ENCODE measurements around the gene STRC. TPM values are rescaled to one million over a fixed set of nuclear protein-coding genes. Genes with fewer than 3 reads are reported as not detected.
"Not testable (repeated sequence)": the region's sequence is repeated elsewhere in the genome, so short reads cannot be mapped to it uniquely, and the experiment has no call there.

Gene STRC
- total RNA-seq, 3 donors from 2014 or later: 1.1 to 1.4 (median 1.4) TPM

DNA sequence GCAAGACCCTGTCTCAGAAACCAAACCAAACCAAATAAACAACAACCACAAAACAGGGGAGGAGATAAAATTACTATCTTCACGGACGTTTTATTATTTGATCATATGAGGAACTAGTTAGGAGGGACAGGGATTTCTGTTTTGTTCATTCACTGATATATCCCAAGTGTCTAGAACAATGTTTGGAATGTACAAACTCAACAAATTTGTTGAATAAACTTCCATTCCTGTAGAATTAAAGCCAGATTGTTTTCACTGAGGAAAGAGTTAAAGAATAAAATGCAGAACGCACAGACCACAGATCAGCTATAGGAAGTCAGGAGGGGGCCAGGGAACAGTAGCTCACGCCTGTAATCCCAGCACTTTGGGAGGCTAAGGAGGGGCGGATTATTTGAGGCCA lies 6.5 kb upstream of the STRC start:
- intact Hi-C loops (cut with DNase I, micrococcal nuclease): no loop called here
- DNase-seq: no peak
- TF ChIP-seq, protein P1, sequence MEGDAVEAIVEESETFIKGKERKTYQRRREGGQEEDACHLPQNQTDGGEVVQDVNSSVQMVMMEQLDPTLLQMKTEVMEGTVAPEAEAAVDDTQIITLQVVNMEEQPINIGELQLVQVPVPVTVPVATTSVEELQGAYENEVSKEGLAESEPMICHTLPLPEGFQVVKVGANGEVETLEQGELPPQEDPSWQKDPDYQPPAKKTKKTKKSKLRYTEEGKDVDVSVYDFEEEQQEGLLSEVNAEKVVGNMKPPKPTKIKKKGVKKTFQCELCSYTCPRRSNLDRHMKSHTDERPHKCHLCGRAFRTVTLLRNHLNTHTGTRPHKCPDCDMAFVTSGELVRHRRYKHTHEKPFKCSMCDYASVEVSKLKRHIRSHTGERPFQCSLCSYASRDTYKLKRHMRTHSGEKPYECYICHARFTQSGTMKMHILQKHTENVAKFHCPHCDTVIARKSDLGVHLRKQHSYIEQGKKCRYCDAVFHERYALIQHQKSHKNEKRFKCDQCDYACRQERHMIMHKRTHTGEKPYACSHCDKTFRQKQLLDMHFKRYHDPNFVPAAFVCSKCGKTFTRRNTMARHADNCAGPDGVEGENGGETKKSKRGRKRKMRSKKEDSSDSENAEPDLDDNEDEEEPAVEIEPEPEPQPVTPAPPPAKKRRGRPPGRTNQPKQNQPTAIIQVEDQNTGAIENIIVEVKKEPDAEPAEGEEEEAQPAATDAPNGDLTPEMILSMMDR (IDR thresholded peaks at IDR 0.05): no peak
- H3K4me3 ChIP-seq: no peak overlapping the region
- no peak for ATAC-seq
- no peaks in the 10 kb centered on the region for H3K4me1 ChIP-seq (ENCODE audit: low read depth)
- H3K9me3 ChIP-seq: no peaks in the 10 kb centered on the region
- no peaks in the 10 kb centered on the region for H3K36me3 ChIP-seq (ENCODE audit: low read depth)

DNA sequence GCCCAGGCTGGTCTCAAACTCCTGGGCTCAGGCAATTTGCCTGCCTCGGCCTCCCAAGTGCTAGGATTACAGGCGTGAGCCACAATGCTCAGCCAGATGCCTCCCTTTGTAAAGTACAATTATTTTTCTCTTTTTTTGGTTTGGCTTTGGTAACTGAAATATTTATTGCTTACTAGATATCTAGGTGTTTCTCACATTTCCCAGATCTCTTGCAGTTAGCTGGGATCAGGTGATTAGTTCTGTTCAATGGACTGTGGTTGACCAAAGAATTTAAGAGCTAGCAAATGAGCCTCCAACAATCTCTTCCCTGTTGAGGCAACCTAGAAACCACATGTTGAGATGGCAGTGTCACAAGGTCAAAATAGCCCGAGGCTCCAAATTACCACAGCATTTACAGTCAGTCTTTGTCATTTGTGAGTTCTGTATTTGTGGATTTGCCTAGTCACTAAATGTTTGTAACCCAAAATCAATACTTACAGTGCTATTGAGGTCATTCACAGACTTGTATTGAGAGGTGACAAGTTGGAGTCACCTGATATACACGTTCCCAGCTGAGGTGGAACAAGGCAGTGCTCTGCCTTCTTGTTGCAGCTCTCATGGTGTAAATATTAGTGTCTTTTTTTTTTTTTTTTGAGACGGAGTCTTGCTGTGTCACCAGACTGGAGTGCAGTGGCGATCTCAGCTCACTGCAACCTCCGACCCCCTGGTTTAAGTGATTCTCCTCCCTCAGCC lies 3.6 kb upstream of the STRC start:
- DNase-seq; intact Hi-C loops (cut with DNase I, micrococcal nuclease); H3K4me1 ChIP-seq (ENCODE audit: low read depth); ATAC-seq; H3K9me3 ChIP-seq; H3K36me3 ChIP-seq (ENCODE audit: low read depth); H3K4me3 ChIP-seq: not testable (repeated sequence)

DNA sequence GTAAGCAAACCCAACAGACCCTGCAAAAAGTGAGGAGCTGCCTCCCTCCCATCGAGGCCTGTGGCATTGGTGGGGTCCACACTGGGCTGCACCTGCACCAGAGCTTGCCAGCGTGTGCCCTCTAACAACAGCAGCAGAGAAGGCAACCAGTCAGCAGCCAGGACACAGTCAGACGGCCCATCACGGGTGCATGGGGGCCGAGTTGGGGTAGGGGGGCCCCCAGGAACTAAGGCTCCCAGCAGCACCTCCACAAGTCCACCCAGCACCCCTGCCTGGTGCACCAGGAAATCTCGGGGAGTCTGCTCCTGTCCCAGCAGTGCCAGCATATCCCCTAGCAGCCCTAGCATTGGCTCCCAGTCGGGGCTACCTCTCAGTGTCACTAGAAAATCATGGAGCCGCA lies 850 bp downstream of the STRC start:
- H3K4me1 ChIP-seq (ENCODE audit: low read depth); H3K36me3 ChIP-seq (ENCODE audit: low read depth); DNase-seq; H3K9me3 ChIP-seq; H3K4me3 ChIP-seq; ATAC-seq; intact Hi-C loops (cut with DNase I, micrococcal nuclease): not testable (repeated sequence)

DNA sequence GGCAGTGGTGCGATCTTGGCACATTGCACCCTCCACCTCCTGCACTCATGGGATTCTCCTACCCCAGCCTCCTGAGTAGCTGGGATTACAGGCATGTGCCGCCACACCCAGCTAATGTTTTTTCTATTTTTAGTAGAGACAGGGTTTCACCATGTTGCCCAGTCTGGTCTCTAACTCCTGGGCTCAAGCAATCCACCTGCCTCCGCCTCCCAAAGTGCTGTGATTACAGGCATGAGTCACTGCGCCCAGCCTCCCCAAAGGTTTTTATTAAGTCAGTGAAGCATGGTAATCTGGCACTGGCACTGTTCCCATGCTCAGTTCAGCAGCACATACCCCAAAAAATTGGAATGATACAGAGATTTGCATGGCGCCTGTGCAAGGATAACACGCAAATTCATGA lies 16.4 kb downstream of the STRC start:
- intact Hi-C loops (cut with DNase I, micrococcal nuclease); H3K9me3 ChIP-seq; H3K36me3 ChIP-seq (ENCODE audit: low read depth); H3K4me1 ChIP-seq (ENCODE audit: low read depth); H3K4me3 ChIP-seq: not testable (repeated sequence)
- peak; percentile 66 for ATAC-seq
- DNase-seq: peak in 2 of 3 donors; percentile 36 to 46

DNA sequence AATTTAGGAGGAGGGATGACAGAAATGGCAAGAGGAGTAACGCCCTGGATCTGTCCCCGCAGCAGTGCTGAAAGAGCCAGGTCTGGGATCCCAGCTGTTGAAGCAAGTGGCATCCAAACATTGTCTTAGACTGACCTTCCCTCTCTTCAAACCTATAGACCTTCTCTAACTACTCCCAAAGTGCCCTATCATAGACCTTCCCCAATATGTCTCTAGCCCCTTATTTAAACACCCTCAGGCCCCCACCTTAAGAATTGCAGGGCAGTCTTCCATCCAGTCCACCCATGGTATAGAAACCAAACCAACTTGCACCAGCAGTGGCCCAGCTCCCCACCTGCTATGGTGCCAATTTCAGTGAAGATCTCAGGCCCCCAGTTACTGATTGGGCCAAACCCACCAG lies 18.4 kb downstream of the STRC start:
- intact Hi-C loops (cut with DNase I, micrococcal nuclease); H3K9me3 ChIP-seq: not testable (repeated sequence)

DNA sequence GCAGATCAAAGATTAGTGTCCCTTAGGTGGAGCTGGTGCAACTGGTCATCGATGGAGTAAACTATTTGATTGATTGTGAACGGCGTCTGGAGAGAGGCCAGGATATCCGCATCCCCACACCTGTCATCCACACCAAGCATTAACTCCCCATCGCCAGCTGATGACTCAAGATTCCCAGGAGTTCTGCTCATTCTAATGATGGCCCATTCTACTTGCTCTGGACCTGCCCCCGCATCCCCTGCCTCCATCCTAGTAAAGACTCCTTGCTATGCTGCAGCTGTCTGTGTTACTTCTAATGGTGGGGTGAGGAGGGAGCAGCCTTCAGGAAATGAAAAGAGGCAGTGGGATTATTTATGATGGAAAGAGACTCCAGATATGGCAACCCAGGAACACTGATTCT lies 19.5 kb downstream of the STRC start:
- intact Hi-C loops (cut with DNase I, micrococcal nuclease): not testable (repeated sequence)

More for the DNA sequence above, 18.4 kb downstream of the STRC start:
- H3K4me1 ChIP-seq (ENCODE audit: low read depth); H3K36me3 ChIP-seq (ENCODE audit: low read depth); DNase-seq; ATAC-seq; H3K4me3 ChIP-seq: not testable (repeated sequence)

DNA sequence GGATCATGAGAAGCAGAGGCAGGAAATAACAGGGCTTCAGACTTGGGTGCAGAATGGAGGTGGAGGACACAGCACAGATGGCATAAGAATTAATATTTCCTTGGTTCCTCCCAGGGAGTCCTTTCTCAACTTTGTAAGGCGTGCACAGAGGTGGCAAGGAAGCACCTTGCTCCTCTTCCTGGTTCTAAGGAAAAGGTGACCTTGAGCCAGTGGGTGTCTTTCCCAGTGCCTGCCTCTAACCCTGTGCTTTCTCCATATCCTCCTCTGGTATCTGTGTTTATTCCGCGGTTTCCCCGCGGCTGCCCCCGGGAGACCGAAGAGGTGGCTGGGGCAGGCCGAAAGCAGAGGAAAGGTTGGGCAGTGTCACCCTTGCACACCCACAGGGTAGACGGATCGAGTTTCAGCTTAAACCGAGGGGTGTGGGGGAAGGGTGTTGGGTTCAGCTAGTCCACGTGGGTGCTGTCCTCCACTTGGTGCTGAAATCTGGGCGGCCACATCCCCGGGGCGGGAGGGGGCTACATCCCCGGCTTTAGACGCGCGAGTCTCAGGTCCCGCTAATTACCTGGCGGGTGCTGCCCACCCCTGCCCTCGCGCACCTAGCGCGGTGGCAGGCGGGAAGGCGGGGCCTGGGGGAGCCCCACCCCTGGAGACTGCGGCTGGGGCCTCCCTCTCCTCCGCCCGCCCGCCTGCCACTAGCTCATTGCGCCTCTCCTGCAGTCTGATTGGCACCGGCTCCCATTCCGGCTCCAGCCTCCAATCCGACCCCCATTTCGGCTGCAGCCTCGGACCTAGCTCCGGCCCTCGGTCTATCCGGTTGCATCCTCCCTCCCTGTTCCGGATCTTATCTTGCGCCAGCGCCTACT lies 25.0 kb downstream of the STRC start, which contains the start of gene CKMT1B:
CKMT1B (plus strand) TSS at position 700 of the 863 bp plus-strand sequence. CDS start 192 bp downstream, outside the sequence.
- H3K4me1 ChIP-seq (ENCODE audit: low read depth); H3K36me3 ChIP-seq (ENCODE audit: low read depth); DNase-seq; H3K9me3 ChIP-seq; H3K4me3 ChIP-seq; intact Hi-C loops (cut with DNase I, micrococcal nuclease): not testable (repeated sequence)
- ATAC-seq: peak; percentile 82

More for the DNA sequence above, 19.5 kb downstream of the STRC start:
- H3K36me3 ChIP-seq (ENCODE audit: low read depth); H3K9me3 ChIP-seq; DNase-seq; H3K4me3 ChIP-seq; ATAC-seq; H3K4me1 ChIP-seq (ENCODE audit: low read depth): not testable (repeated sequence)

DNA sequence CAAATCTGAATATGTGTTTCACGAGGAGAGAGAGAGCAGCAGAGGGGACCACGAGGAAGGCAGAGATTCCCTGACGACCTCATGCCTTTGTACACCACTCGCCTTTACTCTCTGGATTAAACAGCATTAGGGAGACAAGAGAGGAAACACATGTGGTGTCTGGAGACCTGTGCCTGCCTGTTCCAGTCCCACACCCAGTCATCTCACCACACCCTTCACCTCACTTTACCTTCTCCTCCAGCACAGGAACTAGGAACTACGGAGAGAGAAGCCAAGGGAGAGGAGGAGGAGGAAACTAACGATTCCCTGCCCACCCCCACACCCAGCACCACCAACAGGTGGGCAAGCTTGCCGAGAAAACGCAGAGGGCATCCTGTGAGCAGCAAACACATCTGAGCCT lies 25.8 kb downstream of the STRC start:
- intact Hi-C loops (cut with DNase I, micrococcal nuclease); H3K36me3 ChIP-seq (ENCODE audit: low read depth); H3K4me1 ChIP-seq (ENCODE audit: low read depth); H3K9me3 ChIP-seq; H3K4me3 ChIP-seq: not testable (repeated sequence)
- DNase-seq: peak in 1 of 3 donors; percentile 25
- ATAC-seq: peak; percentile 76

DNA sequence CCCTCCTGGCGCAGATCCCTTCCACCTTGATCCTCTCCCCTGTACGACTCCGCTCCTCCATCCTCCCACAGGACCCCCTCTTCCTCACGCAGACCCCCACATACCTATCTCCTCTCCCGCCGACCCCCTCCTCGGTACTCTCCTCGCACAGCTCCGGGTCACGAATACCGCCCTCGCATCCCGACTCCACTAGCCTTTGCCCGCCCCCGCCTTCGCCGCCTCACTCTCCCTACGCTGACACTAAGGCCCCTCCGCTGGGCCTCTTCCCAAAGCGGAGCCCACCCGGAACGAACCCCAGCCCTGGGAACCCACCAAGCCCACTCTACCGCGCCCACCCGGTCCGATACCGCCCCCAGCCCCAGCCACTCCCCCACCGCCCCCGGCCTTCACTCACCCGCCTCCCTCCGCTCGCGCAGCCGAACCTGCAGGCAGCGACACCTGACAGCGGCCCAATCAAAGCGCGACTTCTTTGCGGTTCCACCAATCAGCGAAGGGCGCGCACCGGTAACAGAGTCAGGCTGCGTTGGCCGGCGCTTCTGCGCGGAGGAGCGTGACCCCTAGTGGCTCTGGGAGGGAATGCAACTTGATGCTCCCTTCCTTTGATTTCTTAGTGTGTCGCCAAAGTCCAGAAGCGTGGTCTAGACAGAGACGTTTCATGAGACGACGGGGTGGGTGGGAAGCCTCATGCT lies 28.7 kb downstream of the STRC start, which contains the start of gene PPIP5K1:
PPIP5K1 (minus strand) TSS at position 431 of the 689 bp plus-strand sequence. CDS start 5,704 bp downstream, outside the sequence.
- DNase-seq; H3K4me1 ChIP-seq (ENCODE audit: low read depth); H3K36me3 ChIP-seq (ENCODE audit: low read depth); H3K9me3 ChIP-seq; H3K4me3 ChIP-seq; intact Hi-C loops (cut with DNase I, micrococcal nuclease): not testable (repeated sequence)
- peak; percentile 88 for ATAC-seq

DNA sequence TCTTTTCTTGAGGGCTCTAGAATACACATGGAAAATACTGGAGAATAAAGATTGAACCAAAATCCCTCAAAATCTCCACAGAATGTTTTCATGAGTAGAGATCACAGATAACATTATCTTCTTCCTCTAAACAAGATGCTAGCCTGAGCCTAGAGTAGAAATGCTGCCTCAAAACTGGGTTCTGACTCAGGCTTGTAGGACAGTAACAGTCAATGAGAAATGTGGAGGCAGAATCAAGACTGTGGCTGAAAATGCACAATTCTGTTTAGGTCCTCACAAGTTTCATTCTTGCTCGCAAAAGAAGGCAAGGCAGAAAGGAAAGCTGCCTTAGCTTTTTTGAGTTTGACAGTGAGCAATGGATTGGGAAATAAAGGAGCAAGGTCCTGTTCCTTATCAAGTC lies 44.0 kb downstream of the STRC start:
- H3K9me3 ChIP-seq; H3K4me1 ChIP-seq (ENCODE audit: low read depth); H3K4me3 ChIP-seq; intact Hi-C loops (cut with DNase I, micrococcal nuclease); H3K36me3 ChIP-seq (ENCODE audit: low read depth); DNase-seq; ATAC-seq: not testable (repeated sequence)

DNA sequence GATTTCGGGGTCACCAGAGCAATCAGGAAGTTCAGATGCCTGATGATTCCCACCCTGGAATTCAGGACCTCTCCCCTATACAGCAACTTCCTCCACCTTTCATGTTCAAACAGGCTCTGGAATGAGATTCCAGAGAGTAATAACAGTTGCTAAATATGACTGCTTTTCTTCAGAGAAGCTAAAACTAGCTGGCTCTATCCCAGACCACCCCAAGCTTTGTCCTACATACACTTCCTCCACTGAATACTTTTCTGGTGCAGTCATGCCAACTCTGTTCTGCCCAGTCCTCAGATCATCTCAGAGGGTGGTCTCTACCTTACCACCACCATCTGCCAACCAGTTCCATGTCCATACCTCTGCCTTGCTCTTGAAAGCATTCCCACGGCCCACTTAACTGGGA lies 52.0 kb downstream of the STRC start:
- H3K4me3 ChIP-seq; H3K9me3 ChIP-seq; H3K36me3 ChIP-seq (ENCODE audit: low read depth); ATAC-seq; DNase-seq; intact Hi-C loops (cut with DNase I, micrococcal nuclease); H3K4me1 ChIP-seq (ENCODE audit: low read depth): not testable (repeated sequence)

DNA sequence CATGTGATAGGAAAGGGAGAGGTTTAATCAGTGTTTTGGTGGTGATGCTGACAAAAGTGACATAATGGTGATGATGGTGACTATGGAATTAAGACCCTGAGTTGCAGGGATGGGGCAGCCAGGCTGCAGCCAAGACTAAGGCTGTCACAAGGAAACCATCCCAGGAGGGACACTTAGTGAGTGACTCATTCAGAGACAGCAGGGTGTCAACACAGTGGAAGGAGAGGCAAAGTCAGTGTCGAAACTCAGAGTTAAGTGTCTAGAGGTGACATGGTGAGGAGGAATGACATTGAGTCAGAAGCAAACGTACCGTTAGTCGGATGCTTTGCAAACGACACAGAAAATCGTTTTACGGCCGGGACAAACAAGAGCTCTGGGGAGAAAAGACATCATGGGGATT lies 54.8 kb downstream of the STRC start:
- DNase-seq; H3K9me3 ChIP-seq; H3K4me1 ChIP-seq (ENCODE audit: low read depth); intact Hi-C loops (cut with DNase I, micrococcal nuclease); H3K4me3 ChIP-seq; H3K36me3 ChIP-seq (ENCODE audit: low read depth); ATAC-seq: not testable (repeated sequence)

DNA sequence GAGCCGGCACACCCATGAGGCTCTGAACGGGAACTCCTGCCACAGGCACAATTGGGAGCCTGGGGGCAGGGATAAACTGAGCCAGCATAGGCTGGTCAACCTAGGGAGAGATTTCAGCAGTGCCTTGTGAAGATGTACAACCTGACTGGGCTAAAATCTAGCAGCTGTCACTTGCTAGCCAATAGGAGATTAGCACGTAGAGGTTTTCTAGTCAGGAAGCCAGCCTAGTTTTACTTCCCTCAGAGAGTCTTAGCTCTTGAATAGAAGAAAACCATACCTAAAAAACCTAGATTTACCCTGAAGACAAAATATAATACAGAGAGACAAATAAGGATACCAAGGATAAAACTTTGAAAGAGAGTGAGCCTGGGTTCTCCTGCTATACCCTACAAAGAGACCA lies 55.8 kb downstream of the STRC start:
- H3K4me1 ChIP-seq (ENCODE audit: low read depth); H3K36me3 ChIP-seq (ENCODE audit: low read depth); DNase-seq; H3K4me3 ChIP-seq; intact Hi-C loops (cut with DNase I, micrococcal nuclease); H3K9me3 ChIP-seq; ATAC-seq: not testable (repeated sequence)

Measured in mucosa of descending colon (tissue), 3 donors.